Gastrocnemius medialis (tissue), 4 donors: Measurements from ENCODE around the gene VWA3B.

Experiments used
- POLR2A ChIP-seq, 2 donors: fragments of 450-650 bp; IDR thresholded peaks; one replicate each; pipeline ENCODE4 v1.6.1; 2017; ENCODE audit warnings: antibody characterized with exemption in 2 of 2, mild to moderate bottlenecking in 2 of 2, moderate library complexity in 2 of 2
- TF ChIP-seq, protein P1 (sequence below), 5 experiments: fragments of 450-650 bp in 3 of 5; fragments of 200-600 bp in 2 of 5; sonication (generic) in 2 of 5; IDR thresholded peaks in 4 of 5; conservative IDR thresholded peaks in 1 of 5; 1 replicate in 4 of 5; 2 replicates in 1 of 5; pipeline ENCODE4 v1.5.1; 2016 to 2019; ENCODE audit warnings: antibody characterized with exemption in 5 of 5, mild to moderate bottlenecking in 3 of 5, moderate library complexity in 3 of 5

DNA sequence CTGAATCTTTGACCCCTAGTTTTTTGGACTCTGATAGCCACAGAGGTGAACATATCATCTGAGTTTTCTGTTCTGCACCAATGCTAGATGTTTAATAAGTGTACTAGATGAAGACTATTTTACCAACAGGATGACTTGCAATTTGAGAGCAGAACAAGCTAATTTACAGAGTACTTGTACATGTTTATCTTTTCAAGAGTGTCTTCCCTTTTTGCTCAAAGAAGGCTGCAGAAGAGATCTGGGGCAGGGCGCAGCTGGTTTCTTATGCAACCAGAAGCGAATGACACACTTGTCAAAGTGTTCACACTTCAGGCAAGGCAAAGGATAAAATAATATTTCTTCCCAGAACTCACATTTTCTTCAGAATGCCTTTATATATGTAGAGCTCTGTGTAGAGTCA lies 86.0 kb downstream of the VWA3B start:
- TF ChIP-seq, protein P1, sequence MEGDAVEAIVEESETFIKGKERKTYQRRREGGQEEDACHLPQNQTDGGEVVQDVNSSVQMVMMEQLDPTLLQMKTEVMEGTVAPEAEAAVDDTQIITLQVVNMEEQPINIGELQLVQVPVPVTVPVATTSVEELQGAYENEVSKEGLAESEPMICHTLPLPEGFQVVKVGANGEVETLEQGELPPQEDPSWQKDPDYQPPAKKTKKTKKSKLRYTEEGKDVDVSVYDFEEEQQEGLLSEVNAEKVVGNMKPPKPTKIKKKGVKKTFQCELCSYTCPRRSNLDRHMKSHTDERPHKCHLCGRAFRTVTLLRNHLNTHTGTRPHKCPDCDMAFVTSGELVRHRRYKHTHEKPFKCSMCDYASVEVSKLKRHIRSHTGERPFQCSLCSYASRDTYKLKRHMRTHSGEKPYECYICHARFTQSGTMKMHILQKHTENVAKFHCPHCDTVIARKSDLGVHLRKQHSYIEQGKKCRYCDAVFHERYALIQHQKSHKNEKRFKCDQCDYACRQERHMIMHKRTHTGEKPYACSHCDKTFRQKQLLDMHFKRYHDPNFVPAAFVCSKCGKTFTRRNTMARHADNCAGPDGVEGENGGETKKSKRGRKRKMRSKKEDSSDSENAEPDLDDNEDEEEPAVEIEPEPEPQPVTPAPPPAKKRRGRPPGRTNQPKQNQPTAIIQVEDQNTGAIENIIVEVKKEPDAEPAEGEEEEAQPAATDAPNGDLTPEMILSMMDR (IDR thresholded peaks at IDR 0.05 in 4 of 5, conservative IDR thresholded peaks at IDR 0.05 in 1 of 5), result no peak
- no peak for TF ChIP-seq POLR2A (IDR thresholded peaks at IDR 0.05)
